ENCODE data around the gene RIMS3. TPM values are rescaled to one million over a fixed set of nuclear protein-coding genes. Genes with fewer than 3 reads are reported as not detected.

The RIMS3 gene
- total RNA-seq, 1 donor from 2014 or later, result 4.6 TPM

GRCh38 chr1:40648200-40648599 lies 17.3 kb downstream of the RIMS3 start:
- no peak overlapping the region for H3K27ac ChIP-seq
- intact Hi-C loops (cut with DNase I), result no loop called here
- no peaks in the 10 kb centered on the region for H3K9me3 ChIP-seq
- DNase-seq, result no peak
- no peak overlapping the region for H3K4me3 ChIP-seq
- no peaks in the 10 kb centered on the region for H3K27me3 ChIP-seq (ENCODE audit: low read depth)
- no peaks in the 10 kb centered on the region for H3K36me3 ChIP-seq
- no peak for TF ChIP-seq CTCF (IDR thresholded peaks at IDR 0.05)
- no peak for ATAC-seq
- H3K4me1 ChIP-seq, result no peaks in the 10 kb centered on the region

GRCh38 chr1:40646315-40646714 lies 19.2 kb downstream of the RIMS3 start:
- Histone ChIP-seq H3K4me1 (no peaks in the 10 kb centered on the region), H3K27me3 (ENCODE audit: low read depth) (no peaks in the 10 kb centered on the region), H3K9me3 (no peaks in the 10 kb centered on the region), H3K36me3 (no peaks in the 10 kb centered on the region), H3K4me3 (no peak overlapping the region), H3K27ac (no peak overlapping the region)
- no peak for ATAC-seq
- intact Hi-C loops (cut with DNase I), result no loop called here
- TF ChIP-seq CTCF (IDR thresholded peaks at IDR 0.05), result no peak
- DNase-seq, result no peak

- Histone ChIP-seq H3K27me3 (ENCODE audit: low read depth) (no peaks in the 10 kb centered on the region), H3K9me3 (no peaks in the 10 kb centered on the region), H3K27ac (no peak overlapping the region), H3K4me1 (no peaks in the 10 kb centered on the region), H3K36me3 (no peaks in the 10 kb centered on the region), H3K4me3 (no peak overlapping the region)
- intact Hi-C loops (cut with DNase I), result no loop called here
- no peak for TF ChIP-seq CTCF (IDR thresholded peaks at IDR 0.05)
- DNase-seq (no peak), ATAC-seq (no peak)
These were observed 20.3 kb downstream of the RIMS3 start for GRCh38 chr1:40645118-40645680.

- Histone ChIP-seq H3K27ac (no peak overlapping the region), H3K27me3 (ENCODE audit: low read depth) (no peaks in the 10 kb centered on the region), H3K4me1 (no peaks in the 10 kb centered on the region), H3K9me3 (no peaks in the 10 kb centered on the region), H3K4me3 (no peak overlapping the region), H3K36me3 (no peaks in the 10 kb centered on the region)
- ATAC-seq, result no peak
- TF ChIP-seq CTCF (IDR thresholded peaks at IDR 0.05), result no peak
- no peak for DNase-seq
- intact Hi-C loops (cut with DNase I), result no loop called here
These were observed 23.8 kb downstream of the RIMS3 start for GRCh38 chr1:40641601-40642242.

GRCh38 chr1:40640314-40641076 lies 25.0 kb downstream of the RIMS3 start:
- ATAC-seq, result no peak
- Histone ChIP-seq H3K27me3 (ENCODE audit: low read depth) (no peaks in the 10 kb centered on the region), H3K4me1 (no peaks in the 10 kb centered on the region), H3K36me3 (no peaks in the 10 kb centered on the region), H3K4me3 (no peak overlapping the region), H3K9me3 (no peaks in the 10 kb centered on the region), H3K27ac (no peak overlapping the region)
- TF ChIP-seq CTCF (IDR thresholded peaks at IDR 0.05), result no peak
- intact Hi-C loops (cut with DNase I), result no loop called here
- no peak for DNase-seq

Measured in lower lobe of right lung (tissue), 2 donors.